Subcutaneous abdominal adipose tissue (tissue), 5 donors: ENCODE data around the gene FSTL4.

Experiments
- H3K27ac ChIP-seq: one replicate; pipeline ENCODE4 v1.7.0; 2013; ENCODE audit warnings: low read depth, mild to moderate bottlenecking, inconsistent platforms, low read length, moderate library complexity
- H3K27me3 ChIP-seq, 5 donors: one replicate each; pipeline ENCODE4 v1.7.0; 2013; ENCODE audit warnings: low read length in 5 of 5, inconsistent platforms in 1 of 5; ENCODE audit not compliant: control insufficient read depth in 5 of 5, insufficient read depth in 4 of 5
- H3K36me3 ChIP-seq, 5 donors: one replicate each; pipeline ENCODE4 v1.7.0; 2013; ENCODE audit warnings: low read length in 5 of 5; ENCODE audit not compliant: control insufficient read depth in 5 of 5, insufficient read depth in 5 of 5
- H3K4me1 ChIP-seq, 5 donors: one replicate each; pipeline ENCODE4 v1.7.0; 2013; ENCODE audit warnings: low read length in 5 of 5, mild to moderate bottlenecking in 3 of 5, moderate library complexity in 1 of 5; ENCODE audit not compliant: control insufficient read depth in 5 of 5, insufficient read depth in 5 of 5
- H3K4me3 ChIP-seq, 5 donors: one replicate each; pipeline ENCODE4 v1.7.0; 2013; ENCODE audit warnings: low read length in 5 of 5, low read depth in 1 of 5
- H3K9ac ChIP-seq, 5 donors: one replicate each; pipeline ENCODE4 v1.7.0; 2013; ENCODE audit warnings: low read length in 5 of 5, mild to moderate bottlenecking in 4 of 5, moderate library complexity in 3 of 5
- H3K9me3 ChIP-seq, 5 donors: one replicate each; pipeline ENCODE4 v1.7.0; 2013; ENCODE audit warnings: low read length in 5 of 5; ENCODE audit not compliant: control insufficient read depth in 5 of 5
- donor health status: healthy.
- donor health status: healthy.
- donor health status: healthy.
- donor health status: healthy.
- donor health status: healthy.

FSTL4 gene

DNA sequence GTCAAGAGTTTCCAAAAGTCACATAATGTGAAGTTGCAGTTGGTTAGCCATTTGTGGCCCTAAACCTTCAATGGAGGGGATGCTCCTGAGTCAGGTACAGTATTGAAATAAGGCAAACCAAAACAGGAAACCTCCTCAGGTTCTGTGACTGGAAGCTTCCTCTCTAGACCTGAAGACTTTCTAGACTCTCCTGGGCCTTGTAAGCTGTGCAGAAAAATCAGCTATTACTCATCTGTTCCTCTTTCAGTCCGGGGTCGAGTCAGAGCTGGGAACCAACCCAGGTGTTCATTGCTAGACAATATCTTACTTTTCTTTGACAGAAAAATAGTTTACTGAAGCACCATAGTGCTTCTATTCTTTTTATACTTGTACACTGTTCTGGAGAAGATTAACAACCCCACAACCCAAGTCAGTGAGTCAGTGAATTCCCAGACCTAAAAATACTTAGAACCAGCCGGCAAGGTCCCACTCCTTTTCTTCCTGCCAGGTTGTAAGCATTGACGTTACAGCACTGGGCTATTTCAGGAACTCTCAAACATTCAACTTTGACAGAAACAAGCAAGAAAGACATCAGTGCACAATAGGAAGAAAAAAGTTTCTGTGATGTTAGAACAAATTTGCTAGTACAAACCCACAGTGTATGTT, 47.3 kb downstream of the FSTL4 start:
- Histone ChIP-seq H3K4me1 (no peaks in the 10 kb centered on the region), H3K27me3 (peaks cover 0 to 15% (median 1%) of the 10 kb centered on the region in 5 donors), H3K4me3 (no peak overlapping the region), H3K9ac (no peak overlapping the region), H3K9me3 (no peaks in the 10 kb centered on the region), H3K27ac (no peak overlapping the region), H3K36me3 (no peaks in the 10 kb centered on the region)

DNA sequence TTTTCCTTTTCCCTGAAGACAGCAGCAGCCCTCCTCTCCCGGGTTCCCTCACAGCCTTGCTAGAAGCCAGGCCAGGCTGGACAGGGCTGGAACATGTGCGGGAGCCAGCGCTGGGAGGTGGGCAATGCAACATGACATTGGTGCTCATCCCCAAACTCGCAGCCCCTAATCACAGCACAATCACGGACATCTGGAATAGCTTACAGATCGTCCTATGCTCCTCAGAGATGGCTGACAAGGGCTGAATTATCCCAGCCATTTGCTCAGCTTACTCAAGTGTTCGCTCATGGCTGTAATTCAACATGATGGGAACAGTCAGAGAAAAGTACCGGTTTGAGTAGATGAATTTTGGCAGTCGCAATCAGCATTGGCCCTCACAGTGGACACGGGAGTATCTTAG, 49.8 kb downstream of the FSTL4 start:
- Histone ChIP-seq H3K4me3 (no peak overlapping the region), H3K27ac (no peak overlapping the region), H3K4me1 (no peaks in the 10 kb centered on the region), H3K9me3 (no peaks in the 10 kb centered on the region), H3K36me3 (no peaks in the 10 kb centered on the region), H3K9ac (no peak overlapping the region), H3K27me3 (peaks cover 0 to 24% (median 2%) of the 10 kb centered on the region in 5 donors)

DNA sequence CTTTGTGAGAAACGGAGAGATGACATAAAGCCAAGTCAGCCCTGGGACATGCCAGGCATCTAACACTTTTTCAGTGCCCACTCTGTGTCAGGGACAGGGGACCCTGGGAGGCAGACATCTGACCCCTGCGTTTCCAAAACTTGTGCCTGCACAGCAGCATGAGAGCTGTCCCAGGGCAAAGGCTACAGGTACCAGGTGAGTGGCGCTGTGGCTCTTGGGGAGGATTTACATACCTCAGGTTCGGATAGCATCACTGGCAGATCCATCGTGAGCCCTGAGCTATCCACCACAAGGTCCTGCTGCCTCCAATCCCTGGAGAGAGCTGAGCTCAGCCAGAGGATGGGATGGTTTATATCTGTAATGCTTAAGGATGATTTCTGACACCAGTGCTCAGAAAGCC, 52.4 kb downstream of the FSTL4 start:
- no peak overlapping the region for H3K27ac ChIP-seq
- H3K4me1 ChIP-seq, result no peaks in the 10 kb centered on the region
- H3K27me3 ChIP-seq, result peaks cover 0 to 25% (median 2%) of the 10 kb centered on the region in 5 donors

DNA sequence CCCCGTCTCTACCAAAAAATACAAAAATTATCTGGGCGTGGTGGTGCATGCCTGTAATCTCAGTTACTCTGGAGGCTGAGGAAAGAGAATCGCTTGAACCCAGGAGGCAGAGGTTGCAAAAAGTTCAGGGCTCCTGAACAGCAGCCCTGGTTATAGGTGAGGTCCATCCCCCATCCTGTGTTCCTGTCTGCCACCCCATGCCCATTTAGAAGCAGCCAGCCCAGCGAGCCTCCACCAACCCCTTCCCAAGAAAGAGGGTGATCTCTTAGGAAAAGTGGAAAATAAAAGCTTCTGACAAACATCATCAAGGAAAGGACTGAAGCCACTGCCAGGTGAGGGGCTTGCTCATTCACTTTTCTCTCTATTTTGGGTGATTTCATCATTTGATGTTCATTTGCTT, 55.8 kb downstream of the FSTL4 start:
- H3K4me3 ChIP-seq, result no peak overlapping the region
- peaks cover 0 to 21% (median 8%) of the 10 kb centered on the region in 5 donors for H3K27me3 ChIP-seq
- H3K36me3 ChIP-seq, result no peaks in the 10 kb centered on the region
- no peak overlapping the region for H3K27ac ChIP-seq
- H3K9me3 ChIP-seq, result no peaks in the 10 kb centered on the region
- no peak overlapping the region for H3K9ac ChIP-seq
- H3K4me1 ChIP-seq, result no peaks in the 10 kb centered on the region

More for the DNA sequence above, 52.4 kb downstream of the FSTL4 start:
- Histone ChIP-seq H3K4me3 (no peak overlapping the region), H3K9me3 (no peaks in the 10 kb centered on the region), H3K9ac (no peak overlapping the region), H3K36me3 (no peaks in the 10 kb centered on the region)

DNA sequence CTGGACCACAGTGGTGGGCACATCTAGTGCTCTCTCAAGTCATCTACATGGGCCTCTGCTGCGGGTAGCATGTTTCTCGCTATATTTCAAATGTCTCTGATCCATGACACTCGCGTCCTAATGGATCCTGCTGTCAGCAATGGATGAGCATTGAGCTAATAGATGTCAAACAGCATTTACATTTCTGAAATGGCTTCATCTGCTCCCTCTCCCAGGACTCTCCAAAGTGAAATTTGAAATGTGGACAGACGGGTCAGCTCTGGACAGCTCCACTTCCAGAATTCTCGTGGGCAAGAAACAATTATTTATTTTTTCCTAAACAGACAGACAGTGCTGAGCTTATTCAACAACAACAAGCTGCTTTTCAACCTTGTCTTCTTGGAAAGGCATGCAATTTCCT, 58.1 kb downstream of the FSTL4 start:
- Histone ChIP-seq H3K4me1 (no peaks in the 10 kb centered on the region), H3K4me3 (no peak overlapping the region), H3K36me3 (no peaks in the 10 kb centered on the region), H3K27ac (no peak overlapping the region), H3K9me3 (no peaks in the 10 kb centered on the region), H3K27me3 (peaks cover 0 to 21% (median 6%) of the 10 kb centered on the region in 5 donors), H3K9ac (no peak overlapping the region)

DNA sequence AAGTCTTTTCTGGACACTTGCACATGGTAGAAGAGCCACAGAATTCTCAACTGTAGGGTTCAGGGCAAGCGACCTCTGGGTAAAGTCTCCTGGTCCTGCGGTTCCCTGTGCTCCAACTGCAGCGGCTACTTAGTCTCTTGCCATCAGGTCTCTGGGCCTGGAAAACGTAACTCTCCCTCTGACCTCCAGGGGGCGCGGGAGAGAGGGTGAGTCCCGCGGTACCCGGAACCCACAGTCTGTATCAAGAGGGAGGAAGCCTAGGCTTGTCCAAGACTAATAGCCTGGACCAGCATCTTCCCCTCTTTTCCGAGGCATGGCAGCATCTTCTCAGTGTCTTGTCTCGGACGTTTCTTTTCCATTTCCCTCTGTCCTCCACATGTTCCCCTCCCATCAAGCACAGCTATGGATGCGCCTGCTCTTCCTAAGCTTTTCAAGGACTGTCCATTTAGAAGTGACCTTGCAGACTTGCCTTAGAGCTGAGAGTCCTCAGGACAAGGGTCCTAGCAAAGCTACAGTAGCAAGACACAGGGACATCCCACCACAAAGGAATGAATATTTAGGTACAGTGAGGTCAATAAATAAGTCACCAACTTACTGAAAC, 59.3 kb downstream of the FSTL4 start:
- no peak overlapping the region for H3K4me3 ChIP-seq
- H3K4me1 ChIP-seq, result no peaks in the 10 kb centered on the region
- H3K9ac ChIP-seq, result no peak overlapping the region
- peaks cover 0 to 14% (median 6%) of the 10 kb centered on the region in 5 donors for H3K27me3 ChIP-seq
- no peaks in the 10 kb centered on the region for H3K36me3 ChIP-seq
- H3K27ac ChIP-seq, result no peak overlapping the region
- H3K9me3 ChIP-seq, result no peaks in the 10 kb centered on the region

DNA sequence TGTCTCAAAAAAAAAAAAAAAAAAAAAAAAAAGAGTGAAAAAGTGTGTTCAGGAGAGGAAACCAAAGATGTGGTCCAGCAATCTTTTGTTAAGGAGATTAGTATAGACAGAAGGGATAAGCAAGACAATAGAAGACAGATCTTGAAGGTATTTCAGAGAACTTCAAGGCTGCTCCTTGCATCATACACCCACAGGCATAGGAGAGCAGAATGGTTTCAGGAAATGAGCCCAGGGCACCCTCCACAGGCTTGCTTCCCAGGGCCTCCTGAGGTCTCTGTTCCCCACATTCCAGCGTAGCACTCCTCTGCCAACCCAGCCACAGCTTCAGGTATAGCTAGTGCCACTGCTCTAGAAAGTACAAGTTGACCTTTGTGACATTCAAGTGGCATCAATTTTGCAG, 65.8 kb downstream of the FSTL4 start:
- Histone ChIP-seq H3K27me3 (peaks cover 0 to 4% (median 0%) of the 10 kb centered on the region in 5 donors), H3K36me3 (no peaks in the 10 kb centered on the region), H3K9ac (no peak overlapping the region), H3K4me3 (no peak overlapping the region), H3K27ac (no peak overlapping the region), H3K4me1 (no peaks in the 10 kb centered on the region), H3K9me3 (peaks cover 0 to 4% (median 0%) of the 10 kb centered on the region in 5 donors)

DNA sequence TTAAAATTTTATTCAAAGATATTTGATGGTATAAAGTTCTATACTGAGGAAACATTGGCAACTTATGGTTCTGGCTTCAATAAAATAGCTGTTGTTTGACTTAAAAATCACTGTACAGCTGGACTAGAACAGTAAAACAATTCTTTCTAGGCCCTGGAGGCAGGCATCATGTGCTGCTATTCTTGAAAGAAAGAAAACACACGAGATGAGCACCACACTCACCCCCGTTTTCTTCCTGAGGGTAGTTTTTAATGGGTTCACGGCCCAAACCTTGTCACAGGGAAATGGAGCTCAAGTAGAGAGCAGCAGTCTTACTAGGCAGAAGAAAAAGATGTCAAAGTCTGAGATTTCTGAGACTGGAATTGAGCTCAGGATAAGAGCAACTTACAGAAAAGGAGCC, 68.0 kb downstream of the FSTL4 start:
- Histone ChIP-seq H3K4me1 (no peaks in the 10 kb centered on the region), H3K27me3 (peaks cover 0 to 9% (median 4%) of the 10 kb centered on the region in 5 donors), H3K36me3 (no peaks in the 10 kb centered on the region), H3K9me3 (peaks cover 0 to 4% (median 0%) of the 10 kb centered on the region in 5 donors), H3K27ac (no peak overlapping the region), H3K9ac (no peak overlapping the region), H3K4me3 (no peak overlapping the region)

DNA sequence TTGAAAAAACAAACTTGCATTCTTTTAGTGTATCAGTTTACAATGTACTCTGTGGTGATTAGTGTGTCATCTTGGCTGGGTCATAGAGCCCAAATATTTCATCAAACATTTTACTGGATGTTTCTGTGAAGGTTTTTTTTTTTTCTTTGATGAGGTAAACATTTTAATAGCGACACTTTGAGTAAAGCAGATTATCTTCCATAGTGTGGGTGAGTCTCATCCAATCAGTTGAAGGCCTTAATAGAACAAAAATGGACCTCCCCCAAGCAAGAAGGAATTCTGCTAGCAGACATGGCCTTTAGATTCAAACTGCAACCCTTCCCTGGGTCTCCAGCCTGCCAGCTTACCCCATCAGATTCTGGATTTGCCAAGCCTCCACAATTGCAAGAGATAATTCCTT, 72.5 kb downstream of the FSTL4 start:
- no peaks in the 10 kb centered on the region for H3K36me3 ChIP-seq
- H3K4me3 ChIP-seq, result no peak overlapping the region
- no peak overlapping the region for H3K9ac ChIP-seq
- H3K27me3 ChIP-seq, result peaks cover 0 to 5% (median 4%) of the 10 kb centered on the region in 5 donors
- no peak overlapping the region for H3K27ac ChIP-seq
- no peaks in the 10 kb centered on the region for H3K9me3 ChIP-seq
- no peaks in the 10 kb centered on the region for H3K4me1 ChIP-seq

DNA sequence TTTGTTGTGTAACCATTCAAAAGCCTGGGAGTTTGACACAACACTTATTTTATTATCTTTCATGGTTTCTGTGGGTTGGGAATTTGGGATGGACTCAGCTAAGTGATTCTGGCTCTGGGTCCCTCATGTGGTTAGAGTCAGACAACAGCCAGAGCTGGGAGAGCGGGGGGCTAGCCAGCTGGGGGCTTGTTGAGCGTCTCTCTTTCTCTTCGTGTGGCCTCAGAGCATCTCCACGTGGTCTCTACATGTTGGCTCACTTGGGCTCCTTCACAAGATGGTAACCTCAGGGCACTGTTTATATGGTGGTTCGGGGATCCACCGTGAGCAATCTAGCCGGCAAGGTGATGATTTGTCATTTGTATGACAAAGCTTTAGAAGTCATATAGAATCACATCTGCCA, 73.6 kb downstream of the FSTL4 start:
- no peak overlapping the region for H3K9ac ChIP-seq
- H3K4me1 ChIP-seq, result no peaks in the 10 kb centered on the region
- H3K9me3 ChIP-seq, result no peaks in the 10 kb centered on the region
- H3K36me3 ChIP-seq, result no peaks in the 10 kb centered on the region
- peaks cover 0 to 5% (median 4%) of the 10 kb centered on the region in 5 donors for H3K27me3 ChIP-seq
- H3K4me3 ChIP-seq, result no peak overlapping the region
- no peak overlapping the region for H3K27ac ChIP-seq
